Brain microvascular endothelial cell (primary cell): ENCODE results near the gene RCOR3.
"Not testable (repeated sequence)": the region's sequence is repeated elsewhere in the genome, so short reads cannot be mapped to it uniquely, and the experiment has no call there.

ENCODE experiments used
- DNase-seq: peaks from one replicate; pipeline ENCODE4 v3.0.0-alpha.2; 2020
- H3K27ac ChIP-seq: fragments of 250-450 bp; sonication (Bioruptor Pico); 2 replicates; pipeline ENCODE4 v1.5.1; 2020; ENCODE audit warnings: mild to moderate bottlenecking, moderate library complexity
- H3K27me3 ChIP-seq: fragments of 250-450 bp; sonication (Bioruptor Pico); replicated peaks from 2 replicates; pipeline ENCODE4 v1.5.1; 2020; ENCODE audit warnings: mild to moderate bottlenecking
- H3K36me3 ChIP-seq: fragments of 250-450 bp; sonication (Bioruptor Pico); replicated peaks from 2 replicates; pipeline ENCODE4 v1.5.1; 2020; ENCODE audit warnings: mild to moderate bottlenecking
- H3K4me3 ChIP-seq: 2 replicates; pipeline ENCODE4 v1.5.1; 2011; ENCODE audit warnings: low read depth, mild to moderate bottlenecking, control low read depth, low read length, moderate library complexity
- CTCF ChIP-seq: IDR thresholded peaks from 2 replicates; pipeline ENCODE4 v1.5.1; 2011; ENCODE audit warnings: low read depth, mild to moderate bottlenecking, moderate library complexity, low read length, control low read depth, inconsistent platforms; ENCODE audit errors: missing control alignments
- in situ Hi-C: cut with HindIII; loops from 2 replicates; pipeline ENCODE4 v1.10.0; 2017; ENCODE audit warnings: low sequenced_read_pairs, low pct_ligation_motif_present

RCOR3 gene

GRCh38 chr1:211217392-211217791 lies 41.8 kb upstream of the RCOR3 start:
- Histone ChIP-seq H3K36me3 (no peaks in the 10 kb centered on the region), H3K27me3 (no peaks in the 10 kb centered on the region), H3K27ac (no peak overlapping the region), H3K4me3 (no peak overlapping the region)
- DNase-seq = no peak
- no peak for TF ChIP-seq CTCF
- in situ Hi-C loops = no loop called here

GRCh38 chr1:211222469-211223234 lies 36.5 kb upstream of the RCOR3 start:
- H3K36me3 ChIP-seq, H3K4me3 ChIP-seq, in situ Hi-C loops, DNase-seq, H3K27ac ChIP-seq, H3K27me3 ChIP-seq: not testable (repeated sequence)

- H3K36me3 ChIP-seq, in situ Hi-C loops: not testable (repeated sequence)
These were observed 30.4 kb upstream of the RCOR3 start for GRCh38 chr1:211228573-211229364.

GRCh38 chr1:211229365-211229759 lies 29.8 kb upstream of the RCOR3 start:
- Histone ChIP-seq H3K4me3 (no peak overlapping the region), H3K27me3 (no peaks in the 10 kb centered on the region), H3K36me3 (no peaks in the 10 kb centered on the region), H3K27ac (no peak overlapping the region)
- in situ Hi-C loops = no loop called here
- DNase-seq = no peak
- no peak for TF ChIP-seq CTCF

More at GRCh38 chr1:211228573-211229364, 30.4 kb upstream of the RCOR3 start:
- H3K27me3 ChIP-seq, DNase-seq, H3K27ac ChIP-seq, H3K4me3 ChIP-seq: not testable (repeated sequence)

GRCh38 chr1:211231873-211232272 lies 27.3 kb upstream of the RCOR3 start:
- no peak overlapping the region for H3K27ac ChIP-seq
- in situ Hi-C loops = no loop called here

GRCh38 chr1:211236633-211237320 lies 22.4 kb upstream of the RCOR3 start:
- no peak for DNase-seq
- TF ChIP-seq CTCF = no peak
- no peaks in the 10 kb centered on the region for H3K27me3 ChIP-seq
- H3K36me3 ChIP-seq = no peaks in the 10 kb centered on the region
- in situ Hi-C loops = no loop called here
- no peak overlapping the region for H3K4me3 ChIP-seq
- no peak overlapping the region for H3K27ac ChIP-seq

More at GRCh38 chr1:211231873-211232272, 27.3 kb upstream of the RCOR3 start:
- H3K27me3 ChIP-seq = no peaks in the 10 kb centered on the region
- no peak for DNase-seq
- no peak for TF ChIP-seq CTCF
- no peaks in the 10 kb centered on the region for H3K36me3 ChIP-seq
- H3K4me3 ChIP-seq = no peak overlapping the region
